ENCODE results near the gene ATP8A1.

ATP8A1 gene

GRCh38 chr4:42453612-42454011 lies 203.3 kb downstream of the ATP8A1 start:
- Histone ChIP-seq H3K36me3 (ENCODE audit: insufficient read depth, low read length) (no peaks in the 10 kb centered on the region), H3K9ac (ENCODE audit: low read length) (no peak overlapping the region), H3K27me3 (ENCODE audit: control insufficient read depth in 1 of 2, insufficient read depth in 2 of 2, low read length in 2 of 2) (no peaks in the 10 kb centered on the region), H3K4me1 (ENCODE audit: insufficient read depth, low read length) (no peaks in the 10 kb centered on the region), H3K9me3 (ENCODE audit: low read length) (no peaks in the 10 kb centered on the region), H3K27ac (ENCODE audit: low read depth, low read length) (no peak overlapping the region), H3K4me3 (ENCODE audit: low read depth in 1 of 2, low read length in 2 of 2) (no peak overlapping the region)

GRCh38 chr4:42452823-42453222 lies 204.1 kb downstream of the ATP8A1 start:
- H3K36me3 ChIP-seq (ENCODE audit: insufficient read depth, low read length) = no peaks in the 10 kb centered on the region
- H3K27me3 ChIP-seq (ENCODE audit: control insufficient read depth in 1 of 2, insufficient read depth in 2 of 2, low read length in 2 of 2) = no peaks in the 10 kb centered on the region
- H3K4me1 ChIP-seq (ENCODE audit: insufficient read depth, low read length) = no peaks in the 10 kb centered on the region
- no peak overlapping the region for H3K9ac ChIP-seq (ENCODE audit: low read length)
- H3K9me3 ChIP-seq (ENCODE audit: low read length) = no peaks in the 10 kb centered on the region
- H3K4me3 ChIP-seq (ENCODE audit: low read depth in 1 of 2, low read length in 2 of 2) = no peak overlapping the region
- H3K27ac ChIP-seq (ENCODE audit: low read depth, low read length) = no peak overlapping the region

- H3K36me3 ChIP-seq (ENCODE audit: insufficient read depth, low read length) = peaks cover 7% of the 10 kb centered on the region
- no peaks in the 10 kb centered on the region for H3K27me3 ChIP-seq (ENCODE audit: control insufficient read depth in 1 of 2, insufficient read depth in 2 of 2, low read length in 2 of 2)
- H3K9ac ChIP-seq (ENCODE audit: low read length) = no peak overlapping the region
- H3K9me3 ChIP-seq (ENCODE audit: low read length) = no peaks in the 10 kb centered on the region
- H3K4me3 ChIP-seq (ENCODE audit: low read depth in 1 of 2, low read length in 2 of 2) = no peak overlapping the region
- no peaks in the 10 kb centered on the region for H3K4me1 ChIP-seq (ENCODE audit: insufficient read depth, low read length)
- H3K27ac ChIP-seq (ENCODE audit: low read depth, low read length) = no peak overlapping the region
These were observed 210.1 kb downstream of the ATP8A1 start for GRCh38 chr4:42446823-42447222.

GRCh38 chr4:42445038-42445437 lies 211.9 kb downstream of the ATP8A1 start:
- Histone ChIP-seq H3K9me3 (ENCODE audit: low read length) (no peaks in the 10 kb centered on the region), H3K4me3 (ENCODE audit: low read depth in 1 of 2, low read length in 2 of 2) (no peak overlapping the region), H3K4me1 (ENCODE audit: insufficient read depth, low read length) (no peaks in the 10 kb centered on the region), H3K27me3 (ENCODE audit: control insufficient read depth in 1 of 2, insufficient read depth in 2 of 2, low read length in 2 of 2) (no peaks in the 10 kb centered on the region), H3K27ac (ENCODE audit: low read depth, low read length) (no peak overlapping the region), H3K36me3 (ENCODE audit: insufficient read depth, low read length) (peaks cover 10% of the 10 kb centered on the region), H3K9ac (ENCODE audit: low read length) (no peak overlapping the region)

- Histone ChIP-seq H3K36me3 (ENCODE audit: insufficient read depth, low read length) (peaks cover 14% of the 10 kb centered on the region), H3K27me3 (ENCODE audit: control insufficient read depth in 1 of 2, insufficient read depth in 2 of 2, low read length in 2 of 2) (no peaks in the 10 kb centered on the region), H3K4me3 (ENCODE audit: low read depth in 1 of 2, low read length in 2 of 2) (no peak overlapping the region), H3K9ac (ENCODE audit: low read length) (no peak overlapping the region), H3K9me3 (ENCODE audit: low read length) (no peaks in the 10 kb centered on the region), H3K4me1 (ENCODE audit: insufficient read depth, low read length) (no peaks in the 10 kb centered on the region), H3K27ac (ENCODE audit: low read depth, low read length) (no peak overlapping the region)
These were observed 214.3 kb downstream of the ATP8A1 start for GRCh38 chr4:42442601-42443000.

GRCh38 chr4:42440083-42440482 lies 216.8 kb downstream of the ATP8A1 start:
- Histone ChIP-seq H3K36me3 (ENCODE audit: insufficient read depth, low read length) (peaks cover 14% of the 10 kb centered on the region), H3K4me1 (ENCODE audit: insufficient read depth, low read length) (no peaks in the 10 kb centered on the region), H3K4me3 (ENCODE audit: low read depth in 1 of 2, low read length in 2 of 2) (no peak overlapping the region), H3K9me3 (ENCODE audit: low read length) (no peaks in the 10 kb centered on the region), H3K27me3 (ENCODE audit: control insufficient read depth in 1 of 2, insufficient read depth in 2 of 2, low read length in 2 of 2) (no peaks in the 10 kb centered on the region), H3K9ac (ENCODE audit: low read length) (no peak overlapping the region), H3K27ac (ENCODE audit: low read depth, low read length) (no peak overlapping the region)

GRCh38 chr4:42436928-42437565 lies 219.9 kb downstream of the ATP8A1 start:
- Histone ChIP-seq H3K9me3 (ENCODE audit: low read length) (no peaks in the 10 kb centered on the region), H3K36me3 (ENCODE audit: insufficient read depth, low read length) (peaks cover 12% of the 10 kb centered on the region), H3K27ac (ENCODE audit: low read depth, low read length) (no peak overlapping the region), H3K27me3 (ENCODE audit: control insufficient read depth in 1 of 2, insufficient read depth in 2 of 2, low read length in 2 of 2) (no peaks in the 10 kb centered on the region), H3K4me3 (ENCODE audit: low read depth in 1 of 2, low read length in 2 of 2) (no peak overlapping the region), H3K9ac (ENCODE audit: low read length) (no peak overlapping the region), H3K4me1 (ENCODE audit: insufficient read depth, low read length) (no peaks in the 10 kb centered on the region)

- H3K9me3 ChIP-seq (ENCODE audit: low read length) = no peaks in the 10 kb centered on the region
- no peak overlapping the region for H3K4me3 ChIP-seq (ENCODE audit: low read depth in 1 of 2, low read length in 2 of 2)
- H3K4me1 ChIP-seq (ENCODE audit: insufficient read depth, low read length) = no peaks in the 10 kb centered on the region
- no peaks in the 10 kb centered on the region for H3K27me3 ChIP-seq (ENCODE audit: control insufficient read depth in 1 of 2, insufficient read depth in 2 of 2, low read length in 2 of 2)
- H3K36me3 ChIP-seq (ENCODE audit: insufficient read depth, low read length) = peaks cover 1% of the 10 kb centered on the region
- no peak overlapping the region for H3K27ac ChIP-seq (ENCODE audit: low read depth, low read length)
- H3K9ac ChIP-seq (ENCODE audit: low read length) = no peak overlapping the region
These were observed 228.9 kb downstream of the ATP8A1 start for GRCh38 chr4:42428036-42428435.

GRCh38 chr4:42425146-42426065 lies 231.5 kb downstream of the ATP8A1 start:
- no peak overlapping the region for H3K27ac ChIP-seq (ENCODE audit: low read depth, low read length)
- H3K36me3 ChIP-seq (ENCODE audit: insufficient read depth, low read length) = peaks cover 6% of the 10 kb centered on the region
- H3K4me1 ChIP-seq (ENCODE audit: insufficient read depth, low read length) = no peaks in the 10 kb centered on the region
- H3K27me3 ChIP-seq (ENCODE audit: control insufficient read depth in 1 of 2, insufficient read depth in 2 of 2, low read length in 2 of 2) = no peaks in the 10 kb centered on the region
- no peak overlapping the region for H3K4me3 ChIP-seq (ENCODE audit: low read depth in 1 of 2, low read length in 2 of 2)
- no peak overlapping the region for H3K9ac ChIP-seq (ENCODE audit: low read length)
- no peaks in the 10 kb centered on the region for H3K9me3 ChIP-seq (ENCODE audit: low read length)

- no peaks in the 10 kb centered on the region for H3K9me3 ChIP-seq (ENCODE audit: low read length)
- peaks cover 6% of the 10 kb centered on the region for H3K36me3 ChIP-seq (ENCODE audit: insufficient read depth, low read length)
- H3K9ac ChIP-seq (ENCODE audit: low read length) = no peak overlapping the region
- H3K27me3 ChIP-seq (ENCODE audit: control insufficient read depth in 1 of 2, insufficient read depth in 2 of 2, low read length in 2 of 2) = no peaks in the 10 kb centered on the region
- H3K27ac ChIP-seq (ENCODE audit: low read depth, low read length) = no peak overlapping the region
- H3K4me3 ChIP-seq (ENCODE audit: low read depth in 1 of 2, low read length in 2 of 2) = no peak overlapping the region
- no peaks in the 10 kb centered on the region for H3K4me1 ChIP-seq (ENCODE audit: insufficient read depth, low read length)
These were observed 236.8 kb downstream of the ATP8A1 start for GRCh38 chr4:42420140-42420539.

GRCh38 chr4:42417550-42417949 lies 239.4 kb downstream of the ATP8A1 start:
- Histone ChIP-seq H3K36me3 (ENCODE audit: insufficient read depth, low read length) (peaks cover 6% of the 10 kb centered on the region), H3K27me3 (ENCODE audit: control insufficient read depth in 1 of 2, insufficient read depth in 2 of 2, low read length in 2 of 2) (no peaks in the 10 kb centered on the region), H3K4me3 (ENCODE audit: low read depth in 1 of 2, low read length in 2 of 2) (no peak overlapping the region), H3K9me3 (ENCODE audit: low read length) (no peaks in the 10 kb centered on the region), H3K9ac (ENCODE audit: low read length) (no peak overlapping the region), H3K27ac (ENCODE audit: low read depth, low read length) (no peak overlapping the region), H3K4me1 (ENCODE audit: insufficient read depth, low read length) (no peaks in the 10 kb centered on the region)

Measured in muscle layer of colon (tissue), 2 donors.